Measurements from ENCODE around the gene MLF1.

Gene MLF1

GRCh38 chr3:158631981-158632380 is 61.0 kb downstream of the MLF1 start:
- DNase-seq (ENCODE audit: low read depth), result no peak
- TF ChIP-seq CTCF (IDR thresholded peaks at IDR 0.05; ENCODE audit: control insufficient read depth, extremely low read depth, insufficient read depth), result no peak
- H3K4me3 ChIP-seq (ENCODE audit: low read depth, low read length), result no peak overlapping the region

GRCh38 chr3:158640646-158641045 is 69.7 kb downstream of the MLF1 start:
- no peak overlapping the region for H3K4me3 ChIP-seq (ENCODE audit: low read depth, low read length)
- no peak for TF ChIP-seq CTCF (IDR thresholded peaks at IDR 0.05; ENCODE audit: control insufficient read depth, extremely low read depth, insufficient read depth)
- DNase-seq (ENCODE audit: low read depth), result no peak

- DNase-seq (ENCODE audit: low read depth), result no peak
- H3K4me3 ChIP-seq (ENCODE audit: low read depth, low read length), result no peak overlapping the region
- no peak for TF ChIP-seq CTCF (IDR thresholded peaks at IDR 0.05; ENCODE audit: control insufficient read depth, extremely low read depth, insufficient read depth)
Observed at GRCh38 chr3:158642005-158642404, 71.0 kb downstream of the MLF1 start.

GRCh38 chr3:158642474-158643210 is 71.6 kb downstream of the MLF1 start:
- no peak for TF ChIP-seq CTCF (IDR thresholded peaks at IDR 0.05; ENCODE audit: control insufficient read depth, extremely low read depth, insufficient read depth)
- no peak for DNase-seq (ENCODE audit: low read depth)
- no peak overlapping the region for H3K4me3 ChIP-seq (ENCODE audit: low read depth, low read length)

GRCh38 chr3:158644345-158644908 is 73.4 kb downstream of the MLF1 start, which contains the start of gene GFM1:
Gene GFM1 (plus strand): TSS chr3:158644527. CDS start chr3:158644635, 108 bp downstream.
- H3K4me3 ChIP-seq (ENCODE audit: low read depth, low read length), result peak within 1 kb of the TSS; percentile 86
- peak; percentile 95 for DNase-seq (ENCODE audit: low read depth)
- peak; percentile 98 for TF ChIP-seq CTCF (IDR thresholded peaks at IDR 0.05; ENCODE audit: control insufficient read depth, extremely low read depth, insufficient read depth)

GRCh38 chr3:158649791-158650190 is 78.8 kb downstream of the MLF1 start:
- no peak for TF ChIP-seq CTCF (IDR thresholded peaks at IDR 0.05; ENCODE audit: control insufficient read depth, extremely low read depth, insufficient read depth)
- DNase-seq (ENCODE audit: low read depth), result no peak
- H3K4me3 ChIP-seq (ENCODE audit: low read depth, low read length), result no peak overlapping the region

Data from LNCaP clone FGC (cell line).